Bronchial epithelial cell (primary cell): ENCODE measurements around the gene DDX42. TPM values are rescaled to one million over a fixed set of nuclear protein-coding genes. Genes with fewer than 3 reads are reported as not detected.

Source experiments
- DNase-seq: peaks from one replicate; pipeline ENCODE4 v3.0.0-alpha.2; 2010; ENCODE audit warnings: low read depth
- FAIRE-seq: peaks from 2 replicates; lab custom pipeline; 2011; peaks lifted over from hg19 to GRCh38; lab: Jason Lieb, UNC
- H3K27me3 ChIP-seq: 2 replicates; pipeline ENCODE4 v1.5.1; 2011; ENCODE audit warnings: low read length; ENCODE audit not compliant: control insufficient read depth, insufficient read depth
- H3K36me3 ChIP-seq: 2 replicates; pipeline ENCODE4 v1.5.1; 2011; ENCODE audit warnings: low read length; ENCODE audit not compliant: control insufficient read depth, insufficient read depth
- H3K4me3 ChIP-seq: 2 replicates; pipeline ENCODE4 v1.5.1; 2011; ENCODE audit warnings: mild to moderate bottlenecking, low read depth, low read length, control low read depth
- CTCF ChIP-seq: IDR thresholded peaks from 2 replicates; pipeline ENCODE4 v1.5.1; 2011; ENCODE audit warnings: mild to moderate bottlenecking, moderate library complexity, low read length, control low read depth, inconsistent platforms; ENCODE audit not compliant: insufficient read depth, severe bottlenecking
- total RNA-seq: library from RNA; depleted of rRNA; stranded (reverse); fragments of >200 nt; gene quantifications from 2 replicates; pipeline ENCODE4 v1.2.1, GENCODE V29; 2014

The DDX42 gene
- total RNA-seq, 1 donor from 2014 or later, result 65.0 TPM

- Histone ChIP-seq H3K36me3 (peaks cover 1% of the 10 kb centered on the region), H3K27me3 (no peaks in the 10 kb centered on the region), H3K4me3 (no peak overlapping the region)
- TF ChIP-seq CTCF, result no peak
- DNase-seq (no peak), FAIRE-seq (no peak)
Measured at GRCh38 chr17:63780928-63781327, 7.0 kb downstream of the DDX42 start.

GRCh38 chr17:63783522-63783921 lies 9.6 kb downstream of the DDX42 start:
- H3K27me3 ChIP-seq, result no peaks in the 10 kb centered on the region
- FAIRE-seq (no peak), DNase-seq (no peak)
- H3K36me3 ChIP-seq, result peaks cover 3% of the 10 kb centered on the region
- no peak overlapping the region for H3K4me3 ChIP-seq
- no peak for TF ChIP-seq CTCF

- no peak for TF ChIP-seq CTCF
- Histone ChIP-seq H3K4me3 (no peak overlapping the region), H3K36me3 (peaks cover 5% of the 10 kb centered on the region), H3K27me3 (no peaks in the 10 kb centered on the region)
- FAIRE-seq (no peak), DNase-seq (peak; percentile 85)
Measured at GRCh38 chr17:63785556-63785955, 11.6 kb downstream of the DDX42 start.

GRCh38 chr17:63786117-63786516 lies 12.1 kb downstream of the DDX42 start:
- TF ChIP-seq CTCF, result no peak
- FAIRE-seq, result no peak
- H3K36me3 ChIP-seq, result peaks cover 5% of the 10 kb centered on the region
- H3K27me3 ChIP-seq, result no peaks in the 10 kb centered on the region
- no peak for DNase-seq
- no peak overlapping the region for H3K4me3 ChIP-seq

- H3K27me3 ChIP-seq, result no peaks in the 10 kb centered on the region
- FAIRE-seq (no peak), DNase-seq (peak; percentile 94)
- peaks cover 5% of the 10 kb centered on the region for H3K36me3 ChIP-seq
- no peak overlapping the region for H3K4me3 ChIP-seq
- TF ChIP-seq CTCF, result no peak
Measured at GRCh38 chr17:63786971-63787711, 13.2 kb downstream of the DDX42 start.

GRCh38 chr17:63790057-63790456 lies 16.1 kb downstream of the DDX42 start:
- no peak for TF ChIP-seq CTCF
- FAIRE-seq (no peak), DNase-seq (no peak)
- Histone ChIP-seq H3K4me3 (no peak overlapping the region), H3K27me3 (no peaks in the 10 kb centered on the region), H3K36me3 (peaks cover 9% of the 10 kb centered on the region)
